ENCODE data around the gene CRB2.

- TF ChIP-seq CTCF (IDR thresholded peaks at IDR 0.05) (no peak), EZH2 (IDR thresholded peaks at IDR 0.05; ENCODE audit: borderline replicate concordance, insufficient read depth, low read depth, low read length, poor library complexity, severe bottlenecking) (no peak)
Measured at GRCh38 chr9:123373447-123373923, 17.5 kb downstream of the CRB2 start.
